PFSK-1 (cell line): ENCODE measurements around the gene UMOD.

Experiments used
- FOXP2 ChIP-seq: optimal IDR thresholded peaks from 2 replicates; pipeline ENCODE3; 2011; ENCODE audit warnings: borderline replicate concordance, control low read depth, inconsistent platforms; ENCODE audit not compliant: insufficient read depth; ENCODE audit errors: extremely low read length, extremely low read depth
- POLR2AphosphoS5 ChIP-seq: IDR thresholded peaks from 2 replicates; pipeline ENCODE4 v1.6.1; 2012; ENCODE audit warnings: low read depth, mild to moderate bottlenecking, control low read depth, low read length, moderate library complexity
- SIN3A ChIP-seq: IDR thresholded peaks from 2 replicates; pipeline ENCODE4 v1.6.1; 2012; ENCODE audit warnings: mild to moderate bottlenecking, low read length, moderate library complexity, borderline replicate concordance; ENCODE audit not compliant: insufficient read depth
- TAF1 ChIP-seq: IDR thresholded peaks from 2 replicates; pipeline ENCODE4 v1.6.1; 2012; ENCODE audit warnings: low read length, control low read depth, borderline replicate concordance; ENCODE audit not compliant: insufficient read depth
- TF ChIP-seq, protein P1 (sequence below), 2 experiments: IDR thresholded peaks; 2 replicates each; pipeline versions ENCODE4 v1.6.1 to v1.8.0; 2011 to 2012; ENCODE audit warnings: low read depth in 2 of 2, low read length in 2 of 2, control low read depth in 1 of 2, inconsistent platforms in 1 of 2, mild to moderate bottlenecking in 1 of 2, moderate library complexity in 1 of 2; ENCODE audit not compliant: insufficient read depth in 1 of 2

The UMOD gene

DNA sequence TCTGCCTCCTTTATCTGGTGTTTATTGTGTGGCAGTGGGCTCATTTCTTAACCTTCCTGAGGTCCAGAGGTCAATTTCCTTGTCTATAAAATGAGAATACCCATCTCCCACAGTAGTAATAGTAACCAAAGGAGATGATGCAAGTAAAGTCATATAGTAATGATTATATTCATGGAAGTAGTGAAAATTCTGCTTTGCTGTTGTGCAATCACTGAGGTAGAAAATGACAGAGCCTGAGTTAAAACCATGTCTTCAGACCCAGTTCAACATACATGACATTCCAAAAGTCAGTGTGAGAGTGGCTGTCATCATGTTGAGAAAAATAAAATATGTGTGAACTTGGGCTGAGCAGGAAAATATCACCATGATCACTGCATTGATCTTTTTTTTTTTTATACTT, 864 bp upstream of the UMOD start:
- TF ChIP-seq POLR2AphosphoS5 (no peak), TAF1 (no peak), SIN3A (no peak), FOXP2 (no peak)
- TF ChIP-seq, protein P1, sequence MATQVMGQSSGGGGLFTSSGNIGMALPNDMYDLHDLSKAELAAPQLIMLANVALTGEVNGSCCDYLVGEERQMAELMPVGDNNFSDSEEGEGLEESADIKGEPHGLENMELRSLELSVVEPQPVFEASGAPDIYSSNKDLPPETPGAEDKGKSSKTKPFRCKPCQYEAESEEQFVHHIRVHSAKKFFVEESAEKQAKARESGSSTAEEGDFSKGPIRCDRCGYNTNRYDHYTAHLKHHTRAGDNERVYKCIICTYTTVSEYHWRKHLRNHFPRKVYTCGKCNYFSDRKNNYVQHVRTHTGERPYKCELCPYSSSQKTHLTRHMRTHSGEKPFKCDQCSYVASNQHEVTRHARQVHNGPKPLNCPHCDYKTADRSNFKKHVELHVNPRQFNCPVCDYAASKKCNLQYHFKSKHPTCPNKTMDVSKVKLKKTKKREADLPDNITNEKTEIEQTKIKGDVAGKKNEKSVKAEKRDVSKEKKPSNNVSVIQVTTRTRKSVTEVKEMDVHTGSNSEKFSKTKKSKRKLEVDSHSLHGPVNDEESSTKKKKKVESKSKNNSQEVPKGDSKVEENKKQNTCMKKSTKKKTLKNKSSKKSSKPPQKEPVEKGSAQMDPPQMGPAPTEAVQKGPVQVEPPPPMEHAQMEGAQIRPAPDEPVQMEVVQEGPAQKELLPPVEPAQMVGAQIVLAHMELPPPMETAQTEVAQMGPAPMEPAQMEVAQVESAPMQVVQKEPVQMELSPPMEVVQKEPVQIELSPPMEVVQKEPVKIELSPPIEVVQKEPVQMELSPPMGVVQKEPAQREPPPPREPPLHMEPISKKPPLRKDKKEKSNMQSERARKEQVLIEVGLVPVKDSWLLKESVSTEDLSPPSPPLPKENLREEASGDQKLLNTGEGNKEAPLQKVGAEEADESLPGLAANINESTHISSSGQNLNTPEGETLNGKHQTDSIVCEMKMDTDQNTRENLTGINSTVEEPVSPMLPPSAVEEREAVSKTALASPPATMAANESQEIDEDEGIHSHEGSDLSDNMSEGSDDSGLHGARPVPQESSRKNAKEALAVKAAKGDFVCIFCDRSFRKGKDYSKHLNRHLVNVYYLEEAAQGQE (IDR thresholded peaks at IDR 0.05; ENCODE audit: insufficient read depth in 1 of 2, low read depth in 2 of 2, low read length in 2 of 2) = no peak

DNA sequence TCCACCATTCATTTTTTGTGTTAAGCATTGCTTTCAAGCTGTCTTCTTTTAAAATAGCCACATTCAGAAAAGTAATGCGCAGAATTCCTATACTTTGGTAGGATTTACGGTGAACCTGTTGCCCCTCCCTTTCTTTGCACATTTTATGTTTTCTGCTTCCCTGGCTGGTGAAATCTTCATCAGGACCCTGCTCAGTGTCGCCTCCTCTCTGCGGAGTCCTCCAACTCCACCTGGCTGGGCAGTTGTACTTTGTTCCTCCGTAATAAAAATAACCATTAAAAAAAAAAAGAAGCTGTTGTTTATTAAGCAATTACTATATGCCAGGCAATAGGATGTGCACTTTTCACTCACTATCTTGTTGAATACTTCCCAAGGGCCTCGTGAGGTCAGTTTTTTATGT, 2.9 kb downstream of the UMOD start:
- TF ChIP-seq, protein P1 (IDR thresholded peaks at IDR 0.05; ENCODE audit: insufficient read depth in 1 of 2, low read depth in 2 of 2, low read length in 2 of 2) = no peak
- TF ChIP-seq POLR2AphosphoS5 (no peak), SIN3A (no peak), TAF1 (no peak)

DNA sequence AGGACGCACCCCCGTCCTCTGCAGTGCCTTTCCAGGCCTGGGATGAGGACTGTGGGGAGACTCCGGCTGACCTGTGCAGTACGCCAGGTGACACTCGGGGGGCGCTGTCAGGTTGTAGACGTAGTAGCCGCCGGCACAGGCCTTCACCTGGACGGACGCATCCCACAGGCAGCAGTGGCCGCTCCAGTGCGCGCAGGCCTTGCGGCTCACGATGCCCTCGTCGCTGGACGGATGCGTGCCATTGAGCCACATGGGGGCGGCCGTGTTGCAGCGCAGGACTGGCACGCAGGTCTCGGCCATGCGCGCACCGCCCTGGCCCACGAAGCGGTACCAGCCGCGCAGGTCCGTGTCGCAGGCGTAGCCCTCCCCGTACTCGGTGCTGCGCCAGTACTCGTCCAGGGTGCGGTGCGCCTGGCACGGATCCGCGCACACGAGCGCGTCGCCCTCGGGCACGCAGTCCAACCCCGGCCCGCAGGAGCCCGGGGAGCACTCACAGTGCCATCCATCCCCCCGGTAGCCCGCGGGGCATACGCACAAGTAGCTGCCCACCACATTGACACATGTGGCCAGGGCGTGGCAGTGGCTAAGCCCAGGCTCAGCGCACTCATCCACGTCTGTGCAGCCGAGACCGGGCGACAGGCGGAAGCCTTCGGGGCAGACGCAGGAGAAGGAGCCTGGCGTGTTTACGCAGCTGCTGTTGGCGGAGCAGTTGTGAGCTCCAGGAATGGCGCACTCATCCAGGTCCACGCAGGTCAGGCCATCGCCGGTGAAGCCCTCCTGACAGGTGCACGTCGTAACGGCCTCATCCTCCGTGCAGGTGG, 3.9 kb downstream of the UMOD start:
- TF ChIP-seq SIN3A = no peak
- TF ChIP-seq FOXP2 = no peak
- no peak for TF ChIP-seq TAF1
- TF ChIP-seq, protein P1 (IDR thresholded peaks at IDR 0.05; ENCODE audit: insufficient read depth in 1 of 2, low read depth in 2 of 2, low read length in 2 of 2) = no peak
- no peak for TF ChIP-seq POLR2AphosphoS5

DNA sequence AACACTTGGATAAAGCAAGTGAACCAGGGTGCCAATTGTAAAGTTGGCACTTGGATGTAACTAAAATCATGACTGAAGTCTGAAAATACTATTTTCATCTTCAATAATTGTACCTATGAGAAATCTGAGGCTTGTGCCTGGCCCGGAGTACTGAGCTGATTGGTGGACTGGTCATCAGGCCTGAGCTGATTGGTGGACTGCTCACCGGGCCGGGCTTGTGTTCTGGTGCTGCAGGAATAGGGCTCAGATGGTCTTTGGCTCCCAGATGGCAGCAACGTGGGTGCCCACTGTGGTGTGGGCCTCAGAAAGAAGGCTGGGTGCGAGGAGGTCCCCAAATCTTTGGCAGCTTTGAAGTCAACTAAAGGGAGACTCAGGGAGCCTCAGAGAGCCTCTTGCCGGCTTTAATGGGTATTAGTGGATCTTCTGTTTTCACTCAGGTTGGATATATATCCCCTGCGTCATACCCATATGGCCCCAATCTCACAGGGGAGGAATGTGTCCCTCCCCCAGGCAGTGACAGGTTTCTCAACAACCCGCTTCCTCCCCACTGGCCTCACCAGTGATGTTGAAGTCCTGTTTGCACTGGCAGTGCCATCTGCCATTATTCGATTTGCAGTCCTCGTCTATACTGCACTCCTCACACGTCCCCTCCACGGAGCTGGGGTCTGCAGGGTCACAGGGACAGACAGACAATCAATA, 4.7 kb downstream of the UMOD start:
- TF ChIP-seq POLR2AphosphoS5 (no peak), FOXP2 (no peak), SIN3A (no peak), TAF1 (no peak)
- TF ChIP-seq, protein P1 (IDR thresholded peaks at IDR 0.05; ENCODE audit: insufficient read depth in 1 of 2, low read depth in 2 of 2, low read length in 2 of 2) = no peak
